Astrocyte (in vitro differentiated cells and primary cell): ENCODE measurements around the gene BCL7C. TPM values are rescaled to one million over a fixed set of nuclear protein-coding genes. Genes with fewer than 3 reads are reported as not detected.

Source experiments
- DNase-seq: peaks from one replicate; pipeline ENCODE4 v3.0.0-alpha.2; 2010; ENCODE audit warnings: low read depth
- FAIRE-seq: peaks from 2 replicates; lab custom pipeline; 2011; peaks lifted over from hg19 to GRCh38; lab: Jason Lieb, UNC
- H2AFZ ChIP-seq: 2 replicates; pipeline ENCODE4 v1.6.0; 2012; ENCODE audit warnings: low read depth, low read length, inconsistent platforms
- H3K27ac ChIP-seq: 2 replicates; pipeline ENCODE4 v1.5.1; 2011; ENCODE audit warnings: low read depth, low read length, inconsistent platforms
- H3K27me3 ChIP-seq: 2 replicates; pipeline ENCODE4 v1.6.0; 2011; ENCODE audit warnings: low read length, inconsistent platforms; ENCODE audit not compliant: insufficient read depth
- H3K36me3 ChIP-seq: 2 replicates; pipeline ENCODE4 v1.5.1; 2011; ENCODE audit warnings: low read length, inconsistent platforms; ENCODE audit not compliant: insufficient read depth
- H3K4me1 ChIP-seq: 2 replicates; pipeline ENCODE4 v1.5.1; 2011; ENCODE audit warnings: low read length, inconsistent platforms; ENCODE audit not compliant: insufficient read depth
- H3K4me2 ChIP-seq: 2 replicates; pipeline ENCODE4 v1.6.0; 2012; ENCODE audit warnings: low read length, inconsistent platforms
- H3K4me3 ChIP-seq: 2 replicates; pipeline ENCODE4 v1.5.1; 2011; ENCODE audit warnings: low read depth, mild to moderate bottlenecking, low read length, inconsistent platforms; ENCODE audit not compliant: insufficient read depth
- H3K79me2 ChIP-seq: 2 replicates; pipeline ENCODE4 v1.6.0; 2012; ENCODE audit warnings: mild to moderate bottlenecking, low read length, inconsistent platforms; ENCODE audit not compliant: insufficient read depth
- H3K9ac ChIP-seq: 2 replicates; pipeline ENCODE4 v1.6.0; 2012; ENCODE audit warnings: mild to moderate bottlenecking, low read length, inconsistent platforms
- H3K9me3 ChIP-seq: 2 replicates; pipeline ENCODE4 v1.5.1; 2012; ENCODE audit warnings: low read depth, mild to moderate bottlenecking, low read length, inconsistent platforms; ENCODE audit not compliant: insufficient read depth
- H4K20me1 ChIP-seq: 2 replicates; pipeline ENCODE4 v1.6.0; 2012; ENCODE audit warnings: low read length, inconsistent platforms; ENCODE audit not compliant: insufficient read depth
- H3K27ac Mint-ChIP-seq: one replicate; pipeline ENCODE4 v1.8.0; 2021; ENCODE audit warnings: mild to moderate bottlenecking, mixed read lengths; ENCODE audit not compliant: unreplicated experiment
- H3K27me3 Mint-ChIP-seq: one replicate; pipeline ENCODE4 v1.8.0; 2021; ENCODE audit warnings: low read depth, mixed read lengths; ENCODE audit not compliant: unreplicated experiment
- H3K36me3 Mint-ChIP-seq: one replicate; pipeline ENCODE4 v1.8.0; 2021; ENCODE audit warnings: low read depth, mixed read lengths; ENCODE audit not compliant: unreplicated experiment
- H3K4me1 Mint-ChIP-seq: one replicate; pipeline ENCODE4 v1.8.0; 2021; ENCODE audit warnings: low read depth, mixed read lengths; ENCODE audit not compliant: unreplicated experiment
- H3K4me3 Mint-ChIP-seq: one replicate; pipeline ENCODE4 v1.8.0; 2021; ENCODE audit warnings: mild to moderate bottlenecking, moderate library complexity, mixed read lengths; ENCODE audit not compliant: unreplicated experiment
- H3K9me3 Mint-ChIP-seq: one replicate; pipeline ENCODE4 v1.8.0; 2021; ENCODE audit warnings: mild to moderate bottlenecking, mixed read lengths; ENCODE audit not compliant: unreplicated experiment
- EZH2 ChIP-seq: IDR thresholded peaks from 2 replicates; pipeline ENCODE4 v1.6.1; 2012; ENCODE audit warnings: mild to moderate bottlenecking, low read length, inconsistent platforms; ENCODE audit not compliant: insufficient read depth
- total RNA-seq: library from RNA; stranded (reverse); gene quantifications from 2 replicates; pipeline ENCODE4 v1.2.1, GENCODE V29; 2021
- TF ChIP-seq, protein P1 (sequence below): IDR thresholded peaks from 2 replicates; pipeline ENCODE4 v1.5.1; 2011; ENCODE audit warnings: low read depth, mild to moderate bottlenecking, inconsistent platforms, low read length, moderate library complexity; ENCODE audit not compliant: insufficient read depth

Gene BCL7C
- total RNA-seq, 1 donor from 2014 or later = 40.7 TPM

DNA sequence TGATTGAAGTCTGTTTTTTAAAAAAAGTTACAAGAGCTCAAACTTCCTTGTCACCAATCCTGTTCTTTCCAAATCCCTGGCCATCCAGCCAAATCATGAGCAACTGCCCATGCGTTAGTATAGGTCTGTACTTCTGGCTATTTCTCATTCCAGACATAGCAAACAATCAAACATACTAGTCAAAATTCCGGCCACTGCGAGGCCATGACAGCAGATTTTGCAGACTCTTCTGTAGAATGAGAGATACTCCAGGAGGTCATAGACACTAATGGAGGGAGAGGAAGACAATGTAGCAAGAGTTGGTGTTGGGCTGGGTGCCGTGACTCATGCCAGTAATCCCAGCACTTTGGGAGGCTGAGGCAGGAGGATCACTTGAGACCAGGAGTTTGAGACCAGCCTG lies 50.9 kb downstream of the BCL7C start:
- Mint-ChIP-seq H3K27me3 (no peaks in the 10 kb centered on the region), H3K4me1 (peaks cover 9% of the 10 kb centered on the region), H3K4me3 (no peak overlapping the region), H3K27ac (peak overlapping the region; percentile 34), H3K36me3 (peaks cover 3% of the 10 kb centered on the region), H3K9me3 (peaks cover 2% of the 10 kb centered on the region)
- Histone ChIP-seq H3K79me2 (no peaks in the 10 kb centered on the region), H3K9ac (no peak overlapping the region), H3K9me3 (no peaks in the 10 kb centered on the region), H3K4me3 (no peak overlapping the region), H3K4me1 (no peaks in the 10 kb centered on the region), H3K27ac (no peak overlapping the region), H4K20me1 (no peaks in the 10 kb centered on the region), H3K36me3 (no peaks in the 10 kb centered on the region), H2AFZ (no peak overlapping the region), H3K4me2 (no peak overlapping the region), H3K27me3 (no peaks in the 10 kb centered on the region)
- no peak for FAIRE-seq
- TF ChIP-seq, protein P1, sequence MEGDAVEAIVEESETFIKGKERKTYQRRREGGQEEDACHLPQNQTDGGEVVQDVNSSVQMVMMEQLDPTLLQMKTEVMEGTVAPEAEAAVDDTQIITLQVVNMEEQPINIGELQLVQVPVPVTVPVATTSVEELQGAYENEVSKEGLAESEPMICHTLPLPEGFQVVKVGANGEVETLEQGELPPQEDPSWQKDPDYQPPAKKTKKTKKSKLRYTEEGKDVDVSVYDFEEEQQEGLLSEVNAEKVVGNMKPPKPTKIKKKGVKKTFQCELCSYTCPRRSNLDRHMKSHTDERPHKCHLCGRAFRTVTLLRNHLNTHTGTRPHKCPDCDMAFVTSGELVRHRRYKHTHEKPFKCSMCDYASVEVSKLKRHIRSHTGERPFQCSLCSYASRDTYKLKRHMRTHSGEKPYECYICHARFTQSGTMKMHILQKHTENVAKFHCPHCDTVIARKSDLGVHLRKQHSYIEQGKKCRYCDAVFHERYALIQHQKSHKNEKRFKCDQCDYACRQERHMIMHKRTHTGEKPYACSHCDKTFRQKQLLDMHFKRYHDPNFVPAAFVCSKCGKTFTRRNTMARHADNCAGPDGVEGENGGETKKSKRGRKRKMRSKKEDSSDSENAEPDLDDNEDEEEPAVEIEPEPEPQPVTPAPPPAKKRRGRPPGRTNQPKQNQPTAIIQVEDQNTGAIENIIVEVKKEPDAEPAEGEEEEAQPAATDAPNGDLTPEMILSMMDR = no peak
- no peak for TF ChIP-seq EZH2
- no peak for DNase-seq

DNA sequence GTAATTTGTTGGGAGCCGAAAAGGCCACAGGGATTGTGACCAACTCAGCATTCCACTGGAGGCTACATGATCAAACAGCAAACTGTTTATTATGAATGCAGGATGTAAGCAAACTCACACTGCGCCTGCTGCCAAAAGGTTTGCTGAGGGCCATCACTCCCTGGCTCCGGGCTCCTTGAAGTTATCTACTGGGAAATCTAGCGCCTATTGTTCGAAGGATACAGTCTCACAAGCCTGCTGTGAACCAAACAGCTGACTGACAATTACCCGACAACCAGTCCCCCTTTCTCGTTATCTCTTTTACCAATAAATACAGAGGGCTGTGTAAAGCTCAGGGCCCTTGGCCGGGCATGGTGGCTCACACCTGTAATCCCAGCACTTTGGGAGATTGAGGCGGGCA lies 52.5 kb downstream of the BCL7C start:
- Histone ChIP-seq H3K4me3 (no peak overlapping the region), H3K36me3 (no peaks in the 10 kb centered on the region), H3K9ac (no peak overlapping the region), H2AFZ (no peak overlapping the region), H3K79me2 (no peaks in the 10 kb centered on the region), H3K4me2 (no peak overlapping the region), H3K27ac (no peak overlapping the region), H4K20me1 (no peaks in the 10 kb centered on the region), H3K4me1 (no peaks in the 10 kb centered on the region), H3K9me3 (no peaks in the 10 kb centered on the region), H3K27me3 (no peaks in the 10 kb centered on the region)
- Mint-ChIP-seq H3K4me1 (peaks cover 9% of the 10 kb centered on the region), H3K27me3 (no peaks in the 10 kb centered on the region), H3K27ac (no peak overlapping the region), H3K4me3 (no peak overlapping the region), H3K36me3 (peaks cover 3% of the 10 kb centered on the region), H3K9me3 (peaks cover 2% of the 10 kb centered on the region)
- TF ChIP-seq, protein P1 = no peak
- no peak for TF ChIP-seq EZH2
- DNase-seq = no peak
- no peak for FAIRE-seq

DNA sequence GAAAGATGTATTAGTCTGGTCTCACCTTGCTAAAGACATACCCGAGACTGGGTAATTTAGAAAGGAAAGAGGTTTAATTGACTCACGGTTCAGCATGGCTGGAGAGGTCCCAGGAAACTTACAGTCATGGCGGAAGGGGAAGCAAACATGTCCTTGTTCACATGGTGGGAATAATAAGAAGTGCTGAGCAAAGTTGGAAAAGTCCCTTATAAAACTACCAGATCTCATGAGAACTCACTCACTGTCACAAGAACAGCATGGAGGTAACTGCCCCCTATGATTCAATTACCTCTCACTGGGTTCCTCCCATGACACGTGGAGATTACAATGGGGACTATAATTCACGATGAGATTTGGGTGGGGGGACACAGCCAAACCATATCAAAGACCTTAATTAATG lies 53.3 kb downstream of the BCL7C start:
- Histone ChIP-seq H2AFZ (no peak overlapping the region), H4K20me1 (no peaks in the 10 kb centered on the region), H3K4me2 (no peak overlapping the region), H3K36me3 (no peaks in the 10 kb centered on the region), H3K27me3 (no peaks in the 10 kb centered on the region), H3K4me3 (no peak overlapping the region), H3K27ac (no peak overlapping the region), H3K4me1 (no peaks in the 10 kb centered on the region), H3K9me3 (no peaks in the 10 kb centered on the region), H3K9ac (no peak overlapping the region), H3K79me2 (no peaks in the 10 kb centered on the region)
- no peak for FAIRE-seq
- DNase-seq = no peak
- TF ChIP-seq, protein P1 = no peak
- no peak for TF ChIP-seq EZH2
- peaks cover 2% of the 10 kb centered on the region for H3K9me3 Mint-ChIP-seq
- no peak overlapping the region for H3K4me3 Mint-ChIP-seq
- H3K27ac Mint-ChIP-seq = no peak overlapping the region
- peaks cover 3% of the 10 kb centered on the region for H3K36me3 Mint-ChIP-seq
- peaks cover 9% of the 10 kb centered on the region for H3K4me1 Mint-ChIP-seq
- H3K27me3 Mint-ChIP-seq = no peaks in the 10 kb centered on the region
